ENCODE results near the gene DPYSL4. TPM values are rescaled to one million over a fixed set of nuclear protein-coding genes. Genes with fewer than 3 reads are reported as not detected.

DPYSL4 gene
- total RNA-seq, 1 experiment from 2014 or later = not detected

GRCh38 chr10:132209978-132210530 is 23.3 kb downstream of the DPYSL4 start:
- intact Hi-C loops (cut with micrococcal nuclease; ENCODE audit: unreplicated experiment) = no loop called here
- no peak overlapping the region for H3K27ac Mint-ChIP-seq (ENCODE audit: unreplicated experiment)
- BruUV-seq (replicated peaks) = no TSS peak
- no peaks in the 10 kb centered on the region for H3K36me3 Mint-ChIP-seq (ENCODE audit: insufficient read depth, unreplicated experiment)
- peaks cover 5% of the 10 kb centered on the region for H3K9me3 Mint-ChIP-seq (ENCODE audit: low read depth, unreplicated experiment)
- CTCF ChIA-PET = no interaction called here
- no peaks in the 10 kb centered on the region for H3K27me3 Mint-ChIP-seq (ENCODE audit: unreplicated experiment)
- no peak overlapping the region for H3K4me3 Mint-ChIP-seq (ENCODE audit: low read depth, unreplicated experiment)
- no peak for DNase-seq
- TF ChIP-seq, protein P1, sequence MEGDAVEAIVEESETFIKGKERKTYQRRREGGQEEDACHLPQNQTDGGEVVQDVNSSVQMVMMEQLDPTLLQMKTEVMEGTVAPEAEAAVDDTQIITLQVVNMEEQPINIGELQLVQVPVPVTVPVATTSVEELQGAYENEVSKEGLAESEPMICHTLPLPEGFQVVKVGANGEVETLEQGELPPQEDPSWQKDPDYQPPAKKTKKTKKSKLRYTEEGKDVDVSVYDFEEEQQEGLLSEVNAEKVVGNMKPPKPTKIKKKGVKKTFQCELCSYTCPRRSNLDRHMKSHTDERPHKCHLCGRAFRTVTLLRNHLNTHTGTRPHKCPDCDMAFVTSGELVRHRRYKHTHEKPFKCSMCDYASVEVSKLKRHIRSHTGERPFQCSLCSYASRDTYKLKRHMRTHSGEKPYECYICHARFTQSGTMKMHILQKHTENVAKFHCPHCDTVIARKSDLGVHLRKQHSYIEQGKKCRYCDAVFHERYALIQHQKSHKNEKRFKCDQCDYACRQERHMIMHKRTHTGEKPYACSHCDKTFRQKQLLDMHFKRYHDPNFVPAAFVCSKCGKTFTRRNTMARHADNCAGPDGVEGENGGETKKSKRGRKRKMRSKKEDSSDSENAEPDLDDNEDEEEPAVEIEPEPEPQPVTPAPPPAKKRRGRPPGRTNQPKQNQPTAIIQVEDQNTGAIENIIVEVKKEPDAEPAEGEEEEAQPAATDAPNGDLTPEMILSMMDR (IDR thresholded peaks at IDR 0.05; ENCODE audit: unreplicated experiment) = no peak
- no peaks in the 10 kb centered on the region for H3K4me1 Mint-ChIP-seq (ENCODE audit: low read depth, unreplicated experiment)

DNA sequence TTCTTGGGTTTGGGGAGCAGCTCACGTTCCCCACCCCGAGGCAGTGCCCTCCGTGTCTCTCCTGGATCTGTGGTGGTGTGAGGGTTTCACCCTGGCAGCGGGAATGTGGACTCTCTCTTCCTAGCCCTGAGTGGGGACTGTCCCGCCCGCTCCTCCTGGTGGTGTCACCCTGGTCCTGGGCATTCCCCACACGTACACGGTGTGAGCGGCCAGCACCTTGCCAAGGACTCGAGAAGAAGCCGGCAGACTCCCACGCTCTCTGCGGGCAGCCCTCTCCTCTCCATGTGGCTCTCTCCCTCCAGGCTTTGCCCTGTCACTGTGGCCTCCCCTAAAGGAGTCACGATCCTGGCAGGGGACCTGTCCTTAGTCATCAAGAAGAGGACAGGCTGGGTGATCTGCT is 24.0 kb downstream of the DPYSL4 start:
- TF ChIP-seq, protein P1 (IDR thresholded peaks at IDR 0.05; ENCODE audit: unreplicated experiment) = no peak
- Mint-ChIP-seq H3K36me3 (ENCODE audit: insufficient read depth, unreplicated experiment) (no peaks in the 10 kb centered on the region), H3K4me3 (ENCODE audit: low read depth, unreplicated experiment) (no peak overlapping the region), H3K27me3 (ENCODE audit: unreplicated experiment) (no peaks in the 10 kb centered on the region), H3K27ac (ENCODE audit: unreplicated experiment) (no peak overlapping the region), H3K9me3 (ENCODE audit: low read depth, unreplicated experiment) (peaks cover 8% of the 10 kb centered on the region), H3K4me1 (ENCODE audit: low read depth, unreplicated experiment) (no peaks in the 10 kb centered on the region)
- CTCF ChIA-PET = no interaction called here
- DNase-seq = no peak
- intact Hi-C loops (cut with micrococcal nuclease; ENCODE audit: unreplicated experiment) = no loop called here
- BruUV-seq (replicated peaks) = no TSS peak

GRCh38 chr10:132211246-132211645 is 24.5 kb downstream of the DPYSL4 start:
- Mint-ChIP-seq H3K9me3 (ENCODE audit: low read depth, unreplicated experiment) (peaks cover 8% of the 10 kb centered on the region), H3K27me3 (ENCODE audit: unreplicated experiment) (no peaks in the 10 kb centered on the region), H3K4me1 (ENCODE audit: low read depth, unreplicated experiment) (no peaks in the 10 kb centered on the region), H3K27ac (ENCODE audit: unreplicated experiment) (no peak overlapping the region), H3K4me3 (ENCODE audit: low read depth, unreplicated experiment) (no peak overlapping the region), H3K36me3 (ENCODE audit: insufficient read depth, unreplicated experiment) (no peaks in the 10 kb centered on the region)
- intact Hi-C loops (cut with micrococcal nuclease; ENCODE audit: unreplicated experiment) = no loop called here
- no TSS peak for BruUV-seq (replicated peaks)
- CTCF ChIA-PET = no interaction called here
- no peak for DNase-seq
- TF ChIP-seq, protein P1 (IDR thresholded peaks at IDR 0.05; ENCODE audit: unreplicated experiment) = no peak

GRCh38 chr10:132212816-132213215 is 26.1 kb downstream of the DPYSL4 start:
- no peaks in the 10 kb centered on the region for H3K27me3 Mint-ChIP-seq (ENCODE audit: unreplicated experiment)
- CTCF ChIA-PET = no interaction called here
- TF ChIP-seq, protein P1 (IDR thresholded peaks at IDR 0.05; ENCODE audit: unreplicated experiment) = no peak
- DNase-seq = no peak
- BruUV-seq (replicated peaks) = no TSS peak
- no peaks in the 10 kb centered on the region for H3K36me3 Mint-ChIP-seq (ENCODE audit: insufficient read depth, unreplicated experiment)
- intact Hi-C loops (cut with micrococcal nuclease; ENCODE audit: unreplicated experiment) = no loop called here
- peaks cover 8% of the 10 kb centered on the region for H3K9me3 Mint-ChIP-seq (ENCODE audit: low read depth, unreplicated experiment)
- no peaks in the 10 kb centered on the region for H3K4me1 Mint-ChIP-seq (ENCODE audit: low read depth, unreplicated experiment)
- no peak overlapping the region for H3K4me3 Mint-ChIP-seq (ENCODE audit: low read depth, unreplicated experiment)
- no peak overlapping the region for H3K27ac Mint-ChIP-seq (ENCODE audit: unreplicated experiment)
